Measurements from ENCODE around the gene CIC. TPM values are rescaled to one million over a fixed set of nuclear protein-coding genes. Genes with fewer than 3 reads are reported as not detected.

Gene CIC
- polyA plus RNA-seq, 1 donor (not counting 4 experiments of a cell fraction or from before 2014, with no cell fraction given) = 3.1 TPM

- Histone ChIP-seq H3K9me3 (ENCODE audit: control insufficient read depth, low read depth, low read length) (no peaks in the 10 kb centered on the region), H3K36me3 (ENCODE audit: control insufficient read depth in 2 of 2, extremely low read depth in 1 of 2, insufficient read depth in 2 of 2, low read length in 2 of 2) (peaks cover 57 to 58% of the 10 kb centered on the region in 2 experiments), H3K27ac (ENCODE audit: control insufficient read depth, insufficient read depth, low read length) (no peak overlapping the region), H3K4me1 (ENCODE audit: control insufficient read depth, extremely low read depth, insufficient read depth, low read length) (peaks cover 15% of the 10 kb centered on the region), H3K4me2 (ENCODE audit: control insufficient read depth, extremely low read depth, insufficient read depth, low read depth, low read length) (no peak overlapping the region), H3K79me2 (ENCODE audit: control insufficient read depth, insufficient read depth, low read length) (peaks cover 8% of the 10 kb centered on the region), H4K20me1 (ENCODE audit: control insufficient read depth, extremely low read depth, insufficient read depth, low read length) (no peaks in the 10 kb centered on the region), H3K9ac (ENCODE audit: control insufficient read depth, extremely low read depth, insufficient read depth, low read length) (no peak overlapping the region), H2AFZ (ENCODE audit: control insufficient read depth, low read length) (no peak overlapping the region), H3K27me3 (ENCODE audit: control insufficient read depth, extremely low read depth, insufficient read depth, low read length) (no peaks in the 10 kb centered on the region), H3K4me3 (ENCODE audit: control insufficient read depth in 2 of 3, extremely low read depth in 1 of 3, insufficient read depth in 2 of 3, low read depth in 1 of 3, low read length in 3 of 3) (no peak overlapping the region), H3K9me1 (ENCODE audit: control insufficient read depth, extremely low read depth, insufficient read depth, low read length) (no peaks in the 10 kb centered on the region)
- dilution Hi-C loops (cut with MboI; ENCODE audit: extremely low pct_ligation_motif_present, low sequenced_read_pairs) = no loop called here
- FAIRE-seq = no peak
- TF ChIP-seq, protein P1, sequence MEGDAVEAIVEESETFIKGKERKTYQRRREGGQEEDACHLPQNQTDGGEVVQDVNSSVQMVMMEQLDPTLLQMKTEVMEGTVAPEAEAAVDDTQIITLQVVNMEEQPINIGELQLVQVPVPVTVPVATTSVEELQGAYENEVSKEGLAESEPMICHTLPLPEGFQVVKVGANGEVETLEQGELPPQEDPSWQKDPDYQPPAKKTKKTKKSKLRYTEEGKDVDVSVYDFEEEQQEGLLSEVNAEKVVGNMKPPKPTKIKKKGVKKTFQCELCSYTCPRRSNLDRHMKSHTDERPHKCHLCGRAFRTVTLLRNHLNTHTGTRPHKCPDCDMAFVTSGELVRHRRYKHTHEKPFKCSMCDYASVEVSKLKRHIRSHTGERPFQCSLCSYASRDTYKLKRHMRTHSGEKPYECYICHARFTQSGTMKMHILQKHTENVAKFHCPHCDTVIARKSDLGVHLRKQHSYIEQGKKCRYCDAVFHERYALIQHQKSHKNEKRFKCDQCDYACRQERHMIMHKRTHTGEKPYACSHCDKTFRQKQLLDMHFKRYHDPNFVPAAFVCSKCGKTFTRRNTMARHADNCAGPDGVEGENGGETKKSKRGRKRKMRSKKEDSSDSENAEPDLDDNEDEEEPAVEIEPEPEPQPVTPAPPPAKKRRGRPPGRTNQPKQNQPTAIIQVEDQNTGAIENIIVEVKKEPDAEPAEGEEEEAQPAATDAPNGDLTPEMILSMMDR (optimal IDR thresholded peaks at IDR 0.05 in 1 of 3, IDR thresholded peaks at IDR 0.05 in 1 of 3, conservative IDR thresholded peaks at IDR 0.05 in 1 of 3; ENCODE audit: extremely low read depth in 1 of 3, insufficient read depth in 2 of 3, low read length in 3 of 3) = peak; percentile 45 to 54 (median 51)
- no peak for TF ChIP-seq EZH2 (IDR thresholded peaks at IDR 0.05; ENCODE audit: low read length)
- no peak for DNase-seq (ENCODE audit: low read depth, low spot score)
Measured at GRCh38 chr19:42290523-42291434, 21.7 kb downstream of the CIC start.

DNA sequence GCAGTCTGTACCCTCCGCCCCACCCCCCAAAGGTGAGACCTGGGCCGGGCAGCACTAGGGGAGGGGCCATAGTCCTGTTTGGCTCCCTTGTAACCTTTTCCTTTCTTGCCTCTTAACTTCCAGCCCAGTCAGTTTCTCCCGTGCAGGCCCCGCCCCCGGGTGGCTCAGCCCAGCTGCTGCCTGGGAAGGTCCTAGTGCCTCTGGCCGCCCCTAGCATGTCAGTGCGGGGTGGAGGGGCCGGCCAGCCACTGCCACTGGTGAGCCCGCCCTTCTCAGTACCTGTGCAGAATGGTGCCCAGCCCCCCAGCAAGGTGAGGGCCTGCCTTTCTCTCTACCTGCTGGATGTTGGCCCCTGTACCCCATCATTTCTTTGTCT, 22.4 kb downstream of the CIC start:
- H4K20me1 ChIP-seq (ENCODE audit: control insufficient read depth, extremely low read depth, insufficient read depth, low read length) = no peaks in the 10 kb centered on the region
- dilution Hi-C loops (cut with MboI; ENCODE audit: extremely low pct_ligation_motif_present, low sequenced_read_pairs) = no loop called here
- FAIRE-seq = no peak

More for the DNA sequence above, 22.4 kb downstream of the CIC start:
- Histone ChIP-seq H3K27ac (ENCODE audit: control insufficient read depth, insufficient read depth, low read length) (no peak overlapping the region), H3K27me3 (ENCODE audit: control insufficient read depth, extremely low read depth, insufficient read depth, low read length) (no peaks in the 10 kb centered on the region), H3K4me1 (ENCODE audit: control insufficient read depth, extremely low read depth, insufficient read depth, low read length) (peaks cover 11% of the 10 kb centered on the region), H3K9ac (ENCODE audit: control insufficient read depth, extremely low read depth, insufficient read depth, low read length) (no peak overlapping the region), H2AFZ (ENCODE audit: control insufficient read depth, low read length) (no peak overlapping the region), H3K9me3 (ENCODE audit: control insufficient read depth, low read depth, low read length) (no peaks in the 10 kb centered on the region), H3K36me3 (ENCODE audit: control insufficient read depth in 2 of 2, extremely low read depth in 1 of 2, insufficient read depth in 2 of 2, low read length in 2 of 2) (peaks cover 59 to 62% of the 10 kb centered on the region in 2 experiments), H3K4me2 (ENCODE audit: control insufficient read depth, extremely low read depth, insufficient read depth, low read depth, low read length) (no peak overlapping the region), H3K79me2 (ENCODE audit: control insufficient read depth, insufficient read depth, low read length) (peaks cover 3% of the 10 kb centered on the region), H3K4me3 (ENCODE audit: control insufficient read depth in 2 of 3, extremely low read depth in 1 of 3, insufficient read depth in 2 of 3, low read depth in 1 of 3, low read length in 3 of 3) (no peak overlapping the region), H3K9me1 (ENCODE audit: control insufficient read depth, extremely low read depth, insufficient read depth, low read length) (no peaks in the 10 kb centered on the region)
- no peak for TF ChIP-seq EZH2 (IDR thresholded peaks at IDR 0.05; ENCODE audit: low read length)
- TF ChIP-seq, protein P1 (optimal IDR thresholded peaks at IDR 0.05 in 1 of 3, IDR thresholded peaks at IDR 0.05 in 1 of 3, conservative IDR thresholded peaks at IDR 0.05 in 1 of 3; ENCODE audit: extremely low read depth in 1 of 3, insufficient read depth in 2 of 3, low read length in 3 of 3) = no peak
- no peak for DNase-seq (ENCODE audit: low read depth, low spot score)
